Measurements from ENCODE around the gene PAFAH1B2.

Gene PAFAH1B2

GRCh38 chr11:117219995-117220394 lies 75.9 kb downstream of the PAFAH1B2 start:
- H3K4me3 ChIP-seq (ENCODE audit: low read length): no peak overlapping the region
- no peak for TF ChIP-seq CTCF (IDR thresholded peaks at IDR 0.05; ENCODE audit: insufficient read depth, low read depth, low read length, missing control alignments)
- DNase-seq (ENCODE audit: low read depth): no peak

DNA sequence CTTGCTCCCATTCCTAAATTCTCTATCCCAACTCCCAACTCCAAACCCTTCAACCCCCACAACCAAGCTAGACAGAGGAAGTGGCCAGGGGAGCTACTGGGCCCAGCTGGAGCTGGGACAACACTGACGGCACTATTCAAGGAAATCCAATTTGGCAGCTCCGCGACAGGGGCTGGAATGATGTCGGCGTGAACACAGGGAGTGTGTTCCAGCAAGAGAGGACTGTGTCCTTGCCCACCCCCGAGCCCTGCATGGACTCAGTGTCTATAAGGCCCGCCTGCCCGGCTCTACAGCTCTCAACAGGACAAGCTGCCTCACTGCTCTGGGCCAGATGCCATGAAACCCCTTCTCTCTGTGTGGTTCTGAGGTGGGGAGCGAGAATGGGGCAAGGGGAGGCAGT lies 76.5 kb downstream of the PAFAH1B2 start:
- no peak for TF ChIP-seq CTCF (IDR thresholded peaks at IDR 0.05; ENCODE audit: insufficient read depth, low read depth, low read length, missing control alignments)
- DNase-seq (ENCODE audit: low read depth): no peak
- H3K4me3 ChIP-seq (ENCODE audit: low read length): no peak overlapping the region

DNA sequence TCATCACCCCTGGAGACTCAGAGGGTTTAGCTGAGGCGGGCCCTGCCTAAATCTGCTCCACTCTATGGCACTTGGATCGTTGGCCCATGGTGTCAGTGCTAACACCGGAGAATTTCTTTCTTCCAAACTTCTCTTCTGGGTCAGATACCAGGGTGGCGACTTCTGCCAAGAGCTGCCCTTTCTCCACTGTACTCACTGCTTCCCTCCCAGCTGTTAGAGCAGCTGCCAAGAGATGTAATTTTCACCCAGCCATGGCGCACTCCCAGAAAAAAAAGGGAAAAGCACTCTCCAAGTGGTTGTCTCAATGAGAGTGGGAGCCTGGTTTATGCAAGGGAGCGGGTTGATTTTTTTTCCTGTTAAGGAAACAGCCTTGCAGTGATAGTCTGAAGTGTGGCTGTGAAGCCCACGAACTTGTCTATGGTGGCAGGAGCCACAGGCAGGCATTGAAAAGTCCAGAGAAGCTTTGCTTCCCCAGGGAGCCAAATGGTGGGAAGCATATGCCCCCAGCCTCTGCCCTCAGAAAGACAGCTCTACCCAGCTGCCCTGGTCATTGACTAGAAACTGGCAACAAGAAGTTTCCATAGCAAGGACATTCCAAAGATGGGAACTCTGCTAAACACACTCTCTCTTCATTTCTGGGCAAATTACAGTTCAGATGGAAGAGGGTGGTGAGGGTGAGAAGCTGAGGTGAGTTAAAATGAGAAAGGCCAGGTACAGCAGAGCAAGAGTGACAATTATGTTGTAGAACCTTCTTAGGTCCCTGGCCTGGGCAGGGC lies 77.1 kb downstream of the PAFAH1B2 start:
- TF ChIP-seq CTCF (IDR thresholded peaks at IDR 0.05; ENCODE audit: insufficient read depth, low read depth, low read length, missing control alignments): no peak
- no peak overlapping the region for H3K4me3 ChIP-seq (ENCODE audit: low read length)
- DNase-seq (ENCODE audit: low read depth): no peak

DNA sequence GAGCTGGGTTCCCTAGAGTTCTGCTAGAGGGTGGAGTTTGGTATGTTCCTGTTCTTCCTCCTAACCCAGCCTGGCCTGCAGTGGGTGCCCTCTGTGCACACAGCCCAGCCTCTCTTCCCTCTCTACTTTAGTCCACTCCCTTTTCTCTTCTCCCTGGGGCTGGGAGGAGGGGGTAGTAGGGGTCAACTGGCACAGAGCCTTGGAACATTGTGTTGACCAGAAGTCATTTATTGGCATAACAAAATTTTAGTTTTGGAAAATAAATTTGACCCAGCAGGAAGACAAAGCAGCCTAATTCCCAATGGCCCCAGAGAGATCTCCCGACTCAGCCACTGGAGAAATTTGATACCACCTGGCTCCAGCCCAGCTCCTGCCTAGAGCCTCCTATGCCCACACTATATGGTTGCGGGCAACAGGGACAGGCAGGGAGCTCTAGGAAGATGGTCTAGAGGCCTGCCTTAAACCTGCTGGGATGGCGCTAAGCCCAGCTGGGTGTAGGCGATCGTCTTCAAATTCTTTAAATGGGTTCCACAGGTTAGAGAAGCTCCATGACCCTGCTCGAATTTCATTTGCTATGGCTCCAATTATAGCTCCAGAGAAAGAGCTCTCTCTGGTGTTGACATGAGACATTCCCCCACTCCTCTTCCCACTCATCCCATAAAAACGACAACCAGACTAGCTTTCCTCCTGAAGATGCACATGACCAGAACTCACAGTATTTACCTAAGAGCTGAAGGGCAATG lies 77.9 kb downstream of the PAFAH1B2 start:
- no peak for TF ChIP-seq CTCF (IDR thresholded peaks at IDR 0.05; ENCODE audit: insufficient read depth, low read depth, low read length, missing control alignments)
- no peak overlapping the region for H3K4me3 ChIP-seq (ENCODE audit: low read length)
- peak; percentile 41 for DNase-seq (ENCODE audit: low read depth)

DNA sequence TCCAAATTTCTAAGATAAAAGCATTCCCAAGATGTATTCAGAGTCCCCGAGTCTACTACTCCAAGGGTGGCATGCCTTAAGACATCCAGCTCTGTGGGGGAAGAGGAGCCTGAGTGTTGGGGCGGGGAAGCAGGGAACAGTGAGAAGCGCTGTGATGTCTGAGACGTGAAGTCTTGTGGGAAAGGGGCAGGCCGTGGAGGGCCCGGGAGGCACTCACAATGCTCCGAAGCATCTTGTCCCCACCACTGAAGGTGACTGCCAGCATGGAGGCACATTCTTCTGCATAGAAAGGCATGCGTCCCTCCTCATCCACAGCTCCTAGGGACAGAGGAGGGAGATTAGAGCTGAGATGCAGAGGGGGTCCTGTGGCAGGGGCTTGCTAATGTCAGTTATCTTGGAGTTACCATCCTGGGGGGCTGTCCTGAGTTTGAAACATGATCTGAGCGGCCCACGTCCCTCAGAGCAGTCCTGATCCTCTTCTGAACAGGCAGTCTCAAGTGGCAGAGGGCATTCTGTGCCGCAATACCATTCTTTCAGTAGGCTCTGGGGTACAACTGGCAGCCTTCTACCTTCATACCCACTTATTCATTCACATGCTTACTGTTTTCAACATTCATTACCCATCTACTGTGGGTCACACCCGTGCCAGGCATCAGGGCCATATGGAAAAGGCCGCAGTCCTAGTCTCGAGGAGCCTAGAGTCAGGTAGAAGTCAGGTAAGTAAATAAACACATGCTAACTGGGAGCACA lies 79.1 kb downstream of the PAFAH1B2 start:
- no peak for TF ChIP-seq CTCF (IDR thresholded peaks at IDR 0.05; ENCODE audit: insufficient read depth, low read depth, low read length, missing control alignments)
- no peak for DNase-seq (ENCODE audit: low read depth)
- H3K4me3 ChIP-seq (ENCODE audit: low read length): no peak overlapping the region

DNA sequence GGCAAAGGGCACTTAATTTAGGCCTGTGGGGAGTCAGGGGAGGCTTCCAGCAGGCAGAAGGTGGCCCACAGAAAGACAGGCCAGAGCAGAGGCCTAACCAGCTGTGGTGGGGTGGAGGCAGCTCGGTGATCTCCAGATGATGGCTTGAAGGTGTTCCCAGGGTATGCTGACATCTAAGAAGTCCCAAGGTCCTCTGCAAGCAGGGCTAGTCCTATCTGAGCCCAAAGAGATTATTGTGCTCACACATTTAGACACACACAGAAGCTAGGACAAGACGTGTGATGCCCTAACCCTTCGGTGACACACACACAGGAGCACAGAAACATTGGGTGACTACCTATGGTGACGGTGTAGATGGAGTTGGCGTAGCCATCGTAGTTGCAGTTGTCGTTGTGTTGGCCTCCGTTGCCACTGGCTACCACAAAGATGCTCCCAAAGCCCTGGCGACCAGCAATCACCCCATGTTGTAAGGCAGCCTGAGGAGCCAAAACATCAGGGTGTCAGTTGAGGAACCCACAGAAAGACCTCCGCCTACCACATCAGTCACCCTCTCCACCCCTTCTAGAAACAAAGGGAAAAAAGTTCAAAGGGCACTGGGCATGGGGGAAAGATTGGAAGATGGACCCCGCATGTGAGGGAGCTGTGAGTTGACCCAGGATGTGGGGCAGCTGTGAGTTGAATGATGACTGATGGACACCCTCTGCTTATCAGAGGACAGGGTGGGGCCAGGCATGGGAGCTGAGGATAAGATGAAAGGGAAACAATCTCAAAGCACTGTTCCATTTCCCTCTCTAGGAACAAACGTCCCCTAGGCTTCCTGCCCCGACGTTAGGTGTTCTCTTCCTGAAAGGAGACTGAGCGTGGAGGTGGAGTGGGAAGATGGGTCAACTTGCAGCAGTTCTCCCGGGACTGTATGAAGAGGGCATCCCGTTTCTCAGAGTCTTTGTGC lies 79.9 kb downstream of the PAFAH1B2 start:
- no peak overlapping the region for H3K4me3 ChIP-seq (ENCODE audit: low read length)
- no peak for DNase-seq (ENCODE audit: low read depth)
- no peak for TF ChIP-seq CTCF (IDR thresholded peaks at IDR 0.05; ENCODE audit: insufficient read depth, low read depth, low read length, missing control alignments)

All from epithelial cell of esophagus (primary cell).